Measurements from ENCODE around the gene STK32C. TPM values are rescaled to one million over a fixed set of nuclear protein-coding genes. Genes with fewer than 3 reads are reported as not detected.

The STK32C gene
- total and polyA plus RNA-seq, 10 of the 15 experiments (the other 5 are each of a cell fraction or from before 2014, with no cell fraction given): 1.5 to 18.1 (median 6.4) TPM

GRCh38 chr10:132297526-132297925, 10.2 kb downstream of the STK32C start:
- no peaks in the 10 kb centered on the region for H3K4me1 ChIP-seq (ENCODE audit: control insufficient read depth, insufficient read depth, low read length)
- H3K9ac ChIP-seq (ENCODE audit: control insufficient read depth, insufficient read depth, low read length): no peak overlapping the region
- no peaks in the 10 kb centered on the region; a peak in 1 of 4 replicates for H3K27me3 ChIP-seq (replicated peaks in 1 of 2; ENCODE audit: control insufficient read depth in 2 of 2, insufficient read depth in 2 of 2, low read length in 1 of 2)
- no peak for FAIRE-seq
- no peak overlapping the region for H3K4me2 ChIP-seq (ENCODE audit: control insufficient read depth, insufficient read depth)
- H2AFZ ChIP-seq (ENCODE audit: control insufficient read depth, low read depth, low read length): no peak overlapping the region
- BruUV-seq (replicated peaks): no TSS peak
- intact Hi-C loops (cut with micrococcal nuclease; ENCODE audit: unreplicated experiment) (no loop called here), in situ Hi-C loops (cut with MboI) (no loop called here)
- ChIA-PET RAD21 (ENCODE audit: unreplicated experiment) (no interaction called here), CTCF (no interaction called here), SMC1A (ENCODE audit: uncharacterized antibody, unreplicated experiment) (no interaction called here), POLR2A (no interaction called here)
- no peak overlapping the region for H3K4me3 ChIP-seq
- no peaks in the 10 kb centered on the region for H3K9me3 ChIP-seq (replicated peaks; ENCODE audit: control insufficient read depth, insufficient read depth, low read length)
- H3K36me3 ChIP-seq (ENCODE audit: control insufficient read depth in 2 of 2, insufficient read depth in 2 of 2, low read length in 1 of 2): no peaks in the 10 kb centered on the region
- H4K20me1 ChIP-seq (ENCODE audit: control insufficient read depth, insufficient read depth): no peaks in the 10 kb centered on the region
- DNase-seq (ENCODE audit: low read depth, low spot score): no peak
- H3K27ac ChIP-seq (ENCODE audit: control insufficient read depth, insufficient read depth): no peak overlapping the region
- ATAC-seq: no peak
- WGBS (ENCODE audit: insufficient coverage, insufficient replicate concordance, low lambda C conversion rate, missing lambda C conversion rate): 2% methylated on average over 9 of the region's 9 CpGs
- H3K79me2 ChIP-seq (ENCODE audit: control insufficient read depth, insufficient read depth, low read length): no peaks in the 10 kb centered on the region
- TF ChIP-seq ZNF274 (IDR thresholded peaks at IDR 0.05; ENCODE audit: insufficient read depth, insufficient read length) (no peak), MAX (IDR thresholded peaks at IDR 0.05; ENCODE audit: low read depth, low read length) (no peak), RB1 (IDR thresholded peaks at IDR 0.05; ENCODE audit: borderline replicate concordance) (no peak), CBX3 (IDR thresholded peaks at IDR 0.05; ENCODE audit: borderline replicate concordance, low read depth) (no peak), E2F4 (IDR thresholded peaks at IDR 0.05; ENCODE audit: low read depth, low read length) (no peak), MTA3 (IDR thresholded peaks at IDR 0.05; ENCODE audit: borderline replicate concordance, low read length) (no peak), E2F8 (IDR thresholded peaks at IDR 0.05; ENCODE audit: low read depth, partially characterized antibody) (no peak), EED (IDR thresholded peaks at IDR 0.05; ENCODE audit: low read depth) (no peak), ATF2 (IDR thresholded peaks at IDR 0.05; ENCODE audit: low read length) (no peak), NFXL1 (IDR thresholded peaks at IDR 0.05; ENCODE audit: borderline replicate concordance) (no peak), CREM (IDR thresholded peaks at IDR 0.05; ENCODE audit: low read depth) (no peak), NFYB (IDR thresholded peaks at IDR 0.05; ENCODE audit: insufficient read depth, low read depth, low read length) (no peak), BMI1 (IDR thresholded peaks at IDR 0.05; ENCODE audit: borderline replicate concordance) (no peak), ZNF384 (IDR thresholded peaks at IDR 0.05; ENCODE audit: borderline replicate concordance, low read depth, low read length) (no peak), GABPA (IDR thresholded peaks at IDR 0.05; ENCODE audit: low read depth) (no peak), ATF3 (IDR thresholded peaks at IDR 0.05; ENCODE audit: borderline replicate concordance, extremely low read depth, low read depth, low read length) (no peak), CHD2 (IDR thresholded peaks at IDR 0.05; ENCODE audit: borderline replicate concordance, low read depth, low read length) (no peak), ZZZ3 (IDR thresholded peaks at IDR 0.05; ENCODE audit: control insufficient read depth, insufficient read length, low read depth) (no peak), NR2F1 (conservative IDR thresholded peaks at IDR 0.05) (no peak)

All from GM12878 (cell line).